ENCODE data around the gene RABL6.
"Not testable (repeated sequence)": the region's sequence is repeated elsewhere in the genome, so short reads cannot be mapped to it uniquely, and the experiment has no call there.

Gene RABL6

DNA sequence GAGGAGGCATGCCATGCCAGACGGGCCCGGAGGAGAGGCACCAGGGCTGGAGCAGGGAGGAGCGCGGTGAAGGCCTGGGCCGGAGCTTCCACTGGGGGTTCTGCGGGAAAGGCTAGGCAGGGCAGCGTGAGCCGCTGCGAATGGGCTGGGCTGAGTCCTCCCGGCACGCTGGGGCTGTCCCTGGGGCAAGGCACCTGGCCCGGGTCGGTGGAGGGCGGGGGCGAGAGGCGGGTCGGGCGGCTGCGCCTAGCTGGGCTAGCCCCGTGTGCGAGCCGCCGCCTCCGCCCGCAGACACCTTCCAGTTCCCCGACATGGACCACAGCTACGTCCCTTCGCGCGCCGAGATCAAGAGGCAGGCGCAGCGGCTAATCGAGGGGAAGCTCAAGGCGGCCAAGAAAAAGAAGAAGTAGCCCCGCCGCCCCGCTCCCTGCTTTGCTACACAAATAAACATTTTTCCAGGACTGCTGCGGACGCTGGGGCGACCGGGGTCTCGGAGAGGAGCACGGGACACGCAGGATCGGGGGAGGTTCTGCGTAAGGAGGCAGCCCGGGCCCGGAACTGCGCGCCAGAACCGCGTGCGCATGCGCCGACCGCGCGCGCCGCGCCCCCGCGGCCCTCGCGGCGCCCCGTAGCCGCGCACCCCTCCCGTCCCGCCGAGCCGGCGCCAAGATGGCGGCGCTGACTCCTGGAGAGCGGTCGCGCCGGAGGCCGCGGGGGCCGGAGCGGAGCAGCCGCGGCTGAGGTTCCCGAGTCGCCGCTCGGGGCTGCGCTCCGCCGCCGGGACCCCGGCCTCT is at the start of gene RABL6:
TSS of gene RABL6 (plus strand) at position 668 of the 794 bp plus-strand sequence. CDS start 249 bp downstream, outside the sequence.
- in situ Hi-C loops (cut with MboI; ENCODE audit: low sequenced_read_pairs), result no loop called here

GRCh38 chr9:136759001-136759400 is 48.7 kb upstream of the RABL6 start:
- in situ Hi-C loops (cut with MboI; ENCODE audit: low sequenced_read_pairs), result no loop called here

DNA sequence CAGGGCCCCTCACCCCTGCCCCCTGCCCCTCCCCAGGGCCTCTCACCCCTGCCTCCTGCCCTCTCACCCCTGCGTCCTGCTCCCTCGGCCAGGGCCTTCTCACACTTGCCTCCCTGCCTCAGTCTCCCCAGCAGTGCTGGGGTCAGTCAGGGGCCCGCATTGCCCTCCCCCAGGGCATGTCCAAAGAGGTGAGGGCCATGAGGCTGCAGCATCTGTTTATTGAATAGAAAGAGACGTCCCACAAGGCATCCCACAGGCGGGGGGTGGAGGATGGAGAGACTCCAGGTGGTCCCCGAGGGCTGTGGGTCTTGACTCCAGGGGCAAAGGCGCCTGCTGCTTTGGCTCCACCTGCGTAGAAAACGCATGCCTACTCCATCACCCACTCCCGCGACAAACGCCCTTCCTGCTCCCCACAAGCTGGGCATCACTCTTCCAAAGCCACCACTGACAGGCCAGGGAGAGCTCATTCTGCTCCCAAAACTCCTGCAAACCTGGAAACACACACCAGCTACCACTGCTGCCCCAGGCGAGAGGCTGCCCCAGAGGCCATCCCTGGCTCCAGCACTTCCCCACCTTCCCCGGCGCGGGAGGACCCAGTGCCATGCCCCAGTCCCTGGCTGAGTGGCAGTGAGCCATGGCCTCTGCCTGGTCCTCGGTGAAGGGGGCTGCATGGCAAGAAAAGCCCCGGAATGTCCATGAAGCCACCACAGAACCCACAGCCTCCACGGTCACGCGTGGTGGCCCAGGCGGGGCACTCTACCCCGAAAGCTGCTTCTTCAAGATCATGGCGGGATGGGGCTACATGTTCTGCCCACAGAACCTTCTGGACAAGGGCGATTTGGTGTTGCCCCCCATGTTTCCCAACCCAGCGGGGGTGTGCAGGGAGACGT is 48.1 kb upstream of the RABL6 start:
- in situ Hi-C loops (cut with MboI; ENCODE audit: low sequenced_read_pairs), result no loop called here

GRCh38 chr9:136760424-136760823 is 47.3 kb upstream of the RABL6 start:
- in situ Hi-C loops (cut with MboI; ENCODE audit: low sequenced_read_pairs), result no loop called here

DNA sequence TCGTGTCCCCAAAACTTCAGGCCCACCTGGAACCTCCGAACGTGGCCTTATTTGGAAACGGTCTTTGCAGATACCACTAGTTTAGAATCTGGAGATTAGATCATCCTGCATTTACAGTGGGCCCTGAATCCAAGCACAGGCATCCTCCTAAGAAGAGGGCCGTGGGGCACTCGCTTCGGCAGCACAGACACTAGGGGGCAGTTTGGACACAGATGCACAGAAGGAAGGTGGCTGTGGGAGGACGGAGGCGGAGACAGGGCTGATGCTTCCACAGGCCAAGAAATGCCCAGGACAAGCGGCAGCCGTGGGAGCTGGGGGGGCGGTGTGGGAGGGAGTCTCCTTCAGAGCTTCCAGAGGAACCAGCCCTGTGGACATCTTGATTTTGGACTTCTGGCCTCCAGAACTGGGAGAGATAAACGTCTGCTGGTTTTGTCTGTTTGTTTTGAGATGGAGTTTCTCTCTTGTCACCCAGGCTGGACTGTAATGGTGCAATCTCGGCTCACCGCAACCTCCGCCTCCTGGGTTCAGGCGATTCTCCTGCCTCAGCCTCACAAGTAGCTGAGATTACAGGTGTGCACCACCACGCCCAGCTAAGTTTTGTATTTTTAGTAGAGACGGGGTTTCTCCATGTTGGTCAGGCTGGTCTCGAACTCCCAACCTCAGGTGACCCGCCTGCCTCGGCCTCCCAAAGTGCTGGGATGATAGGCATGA is 46.8 kb upstream of the RABL6 start:
- in situ Hi-C loops (cut with MboI; ENCODE audit: low sequenced_read_pairs), result not testable (repeated sequence)

GRCh38 chr9:136761545-136761981 is 46.2 kb upstream of the RABL6 start:
- in situ Hi-C loops (cut with MboI; ENCODE audit: low sequenced_read_pairs), result no loop called here

- in situ Hi-C loops (cut with MboI; ENCODE audit: low sequenced_read_pairs), result no loop called here
Observed at GRCh38 chr9:136762221-136762691, 45.5 kb upstream of the RABL6 start.

DNA sequence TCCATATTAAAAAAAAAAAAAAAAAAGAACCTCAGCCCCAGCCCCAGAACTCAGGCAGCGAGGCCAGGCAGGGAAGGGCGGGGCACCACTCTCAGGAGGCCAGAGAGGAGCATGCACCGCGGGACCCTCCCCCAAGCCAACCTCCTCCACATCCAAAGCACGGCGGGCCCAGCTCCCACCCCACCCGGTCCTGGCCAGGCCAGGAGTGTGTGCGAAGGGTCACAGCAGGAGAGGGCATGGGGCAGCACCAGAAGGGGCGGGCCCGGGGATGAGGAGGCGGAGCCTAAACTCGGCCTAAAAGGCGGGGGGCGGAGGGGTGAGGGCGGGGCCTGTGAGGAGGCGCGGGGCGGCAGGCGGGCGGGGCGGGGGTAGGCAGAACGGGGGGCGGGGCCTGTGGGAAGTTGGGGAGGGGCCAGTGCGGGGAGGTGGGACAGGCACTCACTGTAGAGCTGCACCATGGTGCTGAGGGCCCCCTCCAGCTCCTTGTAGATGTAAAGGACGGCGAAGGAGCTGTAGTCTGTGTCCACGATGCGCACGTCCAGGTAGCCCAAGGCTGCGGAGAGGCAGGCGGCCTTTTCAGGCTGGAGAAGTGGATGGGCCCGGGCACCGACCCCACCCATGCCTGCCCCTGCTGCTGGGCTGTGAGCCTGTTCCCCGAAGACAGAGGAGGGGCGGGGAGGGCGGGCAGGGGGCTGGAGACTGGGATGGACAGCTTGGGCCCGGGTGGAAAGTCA is 44.7 kb upstream of the RABL6 start:
- in situ Hi-C loops (cut with MboI; ENCODE audit: low sequenced_read_pairs), result no loop called here

- in situ Hi-C loops (cut with MboI; ENCODE audit: low sequenced_read_pairs), result no loop called here
Observed at GRCh38 chr9:136763649-136764035, 44.1 kb upstream of the RABL6 start.

GRCh38 chr9:136764301-136764891 is 43.4 kb upstream of the RABL6 start, which contains the start of gene LCN15:
TSS of gene LCN15 (minus strand) at chr9:136764518. CDS start at chr9:136764488, 30 bp downstream.
- in situ Hi-C loops (cut with MboI; ENCODE audit: low sequenced_read_pairs), result no loop called here

GRCh38 chr9:136765041-136765440 is 42.7 kb upstream of the RABL6 start:
- in situ Hi-C loops (cut with MboI; ENCODE audit: low sequenced_read_pairs), result no loop called here

DNA sequence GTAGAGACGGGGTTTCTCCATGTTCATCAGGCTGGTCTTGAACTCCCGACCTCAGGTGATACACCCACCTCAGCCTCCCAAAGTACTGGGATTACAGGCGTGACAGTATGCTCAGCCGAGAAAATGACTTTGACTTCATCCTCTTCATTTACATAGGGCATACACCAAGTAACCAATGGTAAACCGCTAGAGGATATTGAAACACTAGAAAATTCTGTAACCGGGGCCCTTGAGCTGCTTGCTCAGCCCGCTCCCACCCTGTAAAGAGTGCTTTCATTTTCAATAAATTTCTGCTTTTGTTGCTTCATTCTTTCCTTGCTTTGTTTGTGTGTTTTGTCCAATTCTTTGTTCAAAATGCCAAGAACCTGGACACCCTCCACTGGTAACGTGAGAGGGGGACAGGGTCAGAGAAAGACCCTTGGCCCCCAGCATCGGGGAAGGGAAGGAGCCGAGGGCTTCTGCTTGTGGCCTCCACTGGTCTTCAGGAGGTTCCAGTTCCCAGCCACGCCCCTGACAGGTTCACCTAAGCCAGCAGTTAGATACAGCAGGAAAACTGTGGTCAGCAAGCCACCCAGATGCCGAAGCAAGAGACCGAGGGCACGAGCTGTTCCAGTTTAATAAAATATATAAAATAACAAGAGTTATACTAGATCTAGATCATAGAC is 41.9 kb upstream of the RABL6 start:
- in situ Hi-C loops (cut with MboI; ENCODE audit: low sequenced_read_pairs), result not testable (repeated sequence)

GRCh38 chr9:136766410-136767120 is 41.2 kb upstream of the RABL6 start:
- in situ Hi-C loops (cut with MboI; ENCODE audit: low sequenced_read_pairs), result not testable (repeated sequence)

DNA sequence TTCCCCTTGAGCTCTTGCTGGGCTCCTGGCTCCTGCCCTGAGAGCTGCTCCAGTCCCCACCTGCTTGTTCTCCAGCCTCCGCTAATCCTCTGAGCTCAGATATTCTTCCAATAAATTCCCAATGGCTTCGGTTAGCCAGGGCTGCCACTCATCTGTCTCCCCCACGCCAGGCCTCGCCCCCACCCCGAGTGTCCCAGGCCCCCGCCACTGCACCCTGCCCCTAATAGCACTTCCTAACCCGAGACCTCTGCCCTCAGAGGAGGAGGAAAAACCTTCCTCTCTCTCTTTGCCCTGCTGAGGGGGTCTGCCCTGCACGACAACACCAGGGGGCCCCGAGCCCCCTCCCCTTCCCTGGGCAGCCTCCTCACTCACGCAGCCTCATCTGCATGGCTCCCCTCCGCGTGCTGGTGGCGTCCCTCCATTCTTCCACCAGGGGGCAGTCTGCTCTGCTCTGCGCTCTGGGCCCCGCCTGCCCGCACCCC is 38.0 kb upstream of the RABL6 start:
- in situ Hi-C loops (cut with MboI; ENCODE audit: low sequenced_read_pairs), result no loop called here

GRCh38 chr9:136771907-136772415 is 35.8 kb upstream of the RABL6 start:
- in situ Hi-C loops (cut with MboI; ENCODE audit: low sequenced_read_pairs), result no loop called here

DNA sequence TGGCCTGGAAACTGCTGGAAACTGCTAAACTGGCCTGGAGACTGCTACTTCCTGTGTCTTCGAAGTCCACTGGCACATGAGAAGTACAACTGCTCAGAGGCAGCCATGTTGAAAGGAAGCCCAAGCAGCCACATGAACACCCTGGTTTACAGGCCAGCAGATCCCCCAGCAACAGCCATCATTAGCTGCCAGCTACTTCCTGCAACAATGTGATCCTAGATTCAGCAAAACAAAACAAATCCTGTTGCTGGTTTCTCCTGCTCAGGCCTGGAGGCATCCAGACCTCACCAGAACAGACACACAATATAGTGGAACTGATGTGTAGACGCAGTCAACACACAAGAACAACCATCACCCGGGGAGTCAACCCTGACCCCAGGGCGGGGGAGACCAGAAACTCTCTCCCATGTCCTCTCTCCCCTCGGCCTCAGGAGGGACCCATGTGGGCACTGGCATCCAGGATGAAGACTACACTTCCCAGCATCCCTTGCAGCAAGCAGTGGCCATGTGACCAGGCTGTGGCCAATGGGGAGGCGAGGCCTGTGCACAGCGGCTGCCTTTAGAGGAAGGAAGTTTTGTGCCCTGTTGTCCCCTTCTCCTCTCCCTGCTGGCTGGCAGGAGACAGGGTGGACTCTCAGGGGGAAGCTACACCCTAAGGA is 34.2 kb upstream of the RABL6 start:
- in situ Hi-C loops (cut with MboI; ENCODE audit: low sequenced_read_pairs), result no loop called here

- in situ Hi-C loops (cut with MboI; ENCODE audit: low sequenced_read_pairs), result loop anchor here (25.0 kb wide), 2 partner anchors 263 to 438 kb away; partner anchors contain the start of genes ABCA2, FUT7, NDOR1 and NPDC1
Observed at GRCh38 chr9:136774416-136775045, 33.2 kb upstream of the RABL6 start.

Measured in HL-60/S4 (cell line).